Measurements from ENCODE around the gene XIRP2. TPM values are rescaled to one million over a fixed set of nuclear protein-coding genes. Genes with fewer than 3 reads are reported as not detected.

The XIRP2 gene
- total and polyA plus RNA-seq, 2 of the 13 experiments (the other 11 are each of a cell fraction or from before 2014, with no cell fraction given): 0.04 to 0.05 TPM

- TF ChIP-seq, protein P1, sequence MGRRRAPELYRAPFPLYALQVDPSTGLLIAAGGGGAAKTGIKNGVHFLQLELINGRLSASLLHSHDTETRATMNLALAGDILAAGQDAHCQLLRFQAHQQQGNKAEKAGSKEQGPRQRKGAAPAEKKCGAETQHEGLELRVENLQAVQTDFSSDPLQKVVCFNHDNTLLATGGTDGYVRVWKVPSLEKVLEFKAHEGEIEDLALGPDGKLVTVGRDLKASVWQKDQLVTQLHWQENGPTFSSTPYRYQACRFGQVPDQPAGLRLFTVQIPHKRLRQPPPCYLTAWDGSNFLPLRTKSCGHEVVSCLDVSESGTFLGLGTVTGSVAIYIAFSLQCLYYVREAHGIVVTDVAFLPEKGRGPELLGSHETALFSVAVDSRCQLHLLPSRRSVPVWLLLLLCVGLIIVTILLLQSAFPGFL (CRISPR knock-in tag; IDR thresholded peaks at IDR 0.05): no peak
- TF ChIP-seq SMC3 (IDR thresholded peaks at IDR 0.05; ENCODE audit: low read length) (no peak), LBX2 (CRISPR knock-in tag; IDR thresholded peaks at IDR 0.05; ENCODE audit: borderline replicate concordance) (no peak), ZUFSP (CRISPR knock-in tag; IDR thresholded peaks at IDR 0.05; ENCODE audit: borderline replicate concordance) (no peak)
- TF ChIP-seq, protein P2, sequence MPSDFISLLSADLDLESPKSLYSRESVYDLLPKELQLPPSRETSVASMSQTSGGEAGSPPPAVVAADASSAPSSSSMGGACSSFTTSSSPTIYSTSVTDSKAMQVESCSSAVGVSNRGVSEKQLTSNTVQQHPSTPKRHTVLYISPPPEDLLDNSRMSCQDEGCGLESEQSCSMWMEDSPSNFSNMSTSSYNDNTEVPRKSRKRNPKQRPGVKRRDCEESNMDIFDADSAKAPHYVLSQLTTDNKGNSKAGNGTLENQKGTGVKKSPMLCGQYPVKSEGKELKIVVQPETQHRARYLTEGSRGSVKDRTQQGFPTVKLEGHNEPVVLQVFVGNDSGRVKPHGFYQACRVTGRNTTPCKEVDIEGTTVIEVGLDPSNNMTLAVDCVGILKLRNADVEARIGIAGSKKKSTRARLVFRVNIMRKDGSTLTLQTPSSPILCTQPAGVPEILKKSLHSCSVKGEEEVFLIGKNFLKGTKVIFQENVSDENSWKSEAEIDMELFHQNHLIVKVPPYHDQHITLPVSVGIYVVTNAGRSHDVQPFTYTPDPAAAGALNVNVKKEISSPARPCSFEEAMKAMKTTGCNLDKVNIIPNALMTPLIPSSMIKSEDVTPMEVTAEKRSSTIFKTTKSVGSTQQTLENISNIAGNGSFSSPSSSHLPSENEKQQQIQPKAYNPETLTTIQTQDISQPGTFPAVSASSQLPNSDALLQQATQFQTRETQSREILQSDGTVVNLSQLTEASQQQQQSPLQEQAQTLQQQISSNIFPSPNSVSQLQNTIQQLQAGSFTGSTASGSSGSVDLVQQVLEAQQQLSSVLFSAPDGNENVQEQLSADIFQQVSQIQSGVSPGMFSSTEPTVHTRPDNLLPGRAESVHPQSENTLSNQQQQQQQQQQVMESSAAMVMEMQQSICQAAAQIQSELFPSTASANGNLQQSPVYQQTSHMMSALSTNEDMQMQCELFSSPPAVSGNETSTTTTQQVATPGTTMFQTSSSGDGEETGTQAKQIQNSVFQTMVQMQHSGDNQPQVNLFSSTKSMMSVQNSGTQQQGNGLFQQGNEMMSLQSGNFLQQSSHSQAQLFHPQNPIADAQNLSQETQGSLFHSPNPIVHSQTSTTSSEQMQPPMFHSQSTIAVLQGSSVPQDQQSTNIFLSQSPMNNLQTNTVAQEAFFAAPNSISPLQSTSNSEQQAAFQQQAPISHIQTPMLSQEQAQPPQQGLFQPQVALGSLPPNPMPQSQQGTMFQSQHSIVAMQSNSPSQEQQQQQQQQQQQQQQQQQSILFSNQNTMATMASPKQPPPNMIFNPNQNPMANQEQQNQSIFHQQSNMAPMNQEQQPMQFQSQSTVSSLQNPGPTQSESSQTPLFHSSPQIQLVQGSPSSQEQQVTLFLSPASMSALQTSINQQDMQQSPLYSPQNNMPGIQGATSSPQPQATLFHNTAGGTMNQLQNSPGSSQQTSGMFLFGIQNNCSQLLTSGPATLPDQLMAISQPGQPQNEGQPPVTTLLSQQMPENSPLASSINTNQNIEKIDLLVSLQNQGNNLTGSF (CRISPR knock-in tag; IDR thresholded peaks at IDR 0.05): no peak
Observed at GRCh38 chr2:167258712-167259111, 370.4 kb downstream of the XIRP2 start (continued).
